Parathyroid adenoma (tissue), 2 donors: Measurements from ENCODE around the gene MAST2.

ENCODE experiments used
- H2AFZ ChIP-seq: fragments of 300-600 bp; sonication (generic); one replicate; pipeline ENCODE4 v1.7.0; 2017; ENCODE audit warnings: antibody characterized with exemption, mild to moderate bottlenecking
- H3K27ac ChIP-seq: fragments of 300-600 bp; sonication (generic); one replicate; pipeline ENCODE4 v1.7.0; 2017
- H3K27me3 ChIP-seq: fragments of 300-600 bp; sonication (generic); one replicate; pipeline ENCODE4 v1.7.0; 2017; ENCODE audit warnings: low read length; ENCODE audit not compliant: control insufficient read depth, insufficient read depth
- H3K36me3 ChIP-seq: fragments of 300-600 bp; sonication (generic); one replicate; pipeline ENCODE4 v1.7.0; 2017; ENCODE audit warnings: low read length; ENCODE audit not compliant: control insufficient read depth, insufficient read depth
- H3K4me1 ChIP-seq: fragments of 300-600 bp; sonication (generic); one replicate; pipeline ENCODE4 v1.7.0; 2017; ENCODE audit warnings: control low read depth
- H3K4me2 ChIP-seq: fragments of 300-600 bp; sonication (generic); one replicate; pipeline ENCODE4 v1.7.0; 2017; ENCODE audit warnings: low read length
- H3K4me3 ChIP-seq: fragments of 300-600 bp; sonication (generic); one replicate; pipeline ENCODE4 v1.7.0; 2017; ENCODE audit warnings: low read depth, low read length
- H3K79me2 ChIP-seq: fragments of 300-600 bp; sonication (generic); one replicate; pipeline ENCODE4 v1.7.0; 2017; ENCODE audit warnings: control low read depth
- H3K9ac ChIP-seq: fragments of 300-600 bp; sonication (generic); one replicate; pipeline ENCODE4 v1.7.0; 2017; ENCODE audit warnings: mild to moderate bottlenecking
- H3K9me3 ChIP-seq: fragments of 300-600 bp; sonication (generic); one replicate; pipeline ENCODE4 v1.7.0; 2017; ENCODE audit warnings: low read length; ENCODE audit not compliant: control insufficient read depth
- CTCF ChIP-seq: fragments of 300-600 bp; sonication (generic); IDR thresholded peaks from one replicate; pipeline ENCODE4 v1.7.0; 2017; ENCODE audit warnings: antibody characterized with exemption, mild to moderate bottlenecking
- donor health status: primary hyperparathyroidism.

MAST2 gene

GRCh38 chr1:45971922-45972531 lies 168.6 kb downstream of the MAST2 start:
- Histone ChIP-seq H3K4me1 (no peaks in the 10 kb centered on the region), H3K36me3 (no peaks in the 10 kb centered on the region), H3K79me2 (no peaks in the 10 kb centered on the region), H3K4me3 (no peak overlapping the region), H2AFZ (no peak overlapping the region), H3K27ac (no peak overlapping the region), H3K9me3 (no peaks in the 10 kb centered on the region), H3K27me3 (no peaks in the 10 kb centered on the region), H3K9ac (no peak overlapping the region), H3K4me2 (no peak overlapping the region)
- no peak for TF ChIP-seq CTCF

- Histone ChIP-seq H3K4me2 (no peak overlapping the region), H2AFZ (no peak overlapping the region), H3K79me2 (no peaks in the 10 kb centered on the region), H3K4me1 (no peaks in the 10 kb centered on the region), H3K9me3 (no peaks in the 10 kb centered on the region), H3K27ac (no peak overlapping the region), H3K9ac (no peak overlapping the region), H3K27me3 (no peaks in the 10 kb centered on the region), H3K36me3 (no peaks in the 10 kb centered on the region), H3K4me3 (no peak overlapping the region)
- no peak for TF ChIP-seq CTCF
Observed at GRCh38 chr1:45972621-45973020, 169.2 kb downstream of the MAST2 start.

GRCh38 chr1:45973121-45973520 lies 169.7 kb downstream of the MAST2 start:
- no peak for TF ChIP-seq CTCF
- Histone ChIP-seq H3K9me3 (no peaks in the 10 kb centered on the region), H3K27ac (no peak overlapping the region), H3K36me3 (no peaks in the 10 kb centered on the region), H2AFZ (no peak overlapping the region), H3K4me1 (no peaks in the 10 kb centered on the region), H3K4me3 (no peak overlapping the region), H3K4me2 (no peak overlapping the region), H3K27me3 (no peaks in the 10 kb centered on the region), H3K9ac (no peak overlapping the region), H3K79me2 (no peaks in the 10 kb centered on the region)

- no peaks in the 10 kb centered on the region for H3K79me2 ChIP-seq
- TF ChIP-seq CTCF = no peak
- H3K9me3 ChIP-seq = no peaks in the 10 kb centered on the region
- H3K9ac ChIP-seq = no peak overlapping the region
- H3K36me3 ChIP-seq = no peaks in the 10 kb centered on the region
- no peaks in the 10 kb centered on the region for H3K4me1 ChIP-seq
- H3K4me3 ChIP-seq = no peak overlapping the region
- H2AFZ ChIP-seq = no peak overlapping the region
- H3K27ac ChIP-seq = no peak overlapping the region
- H3K4me2 ChIP-seq = no peak overlapping the region
- no peaks in the 10 kb centered on the region for H3K27me3 ChIP-seq
Observed at GRCh38 chr1:45974541-45975269, 171.3 kb downstream of the MAST2 start.

GRCh38 chr1:45976623-45977022 lies 173.2 kb downstream of the MAST2 start:
- Histone ChIP-seq H3K4me3 (no peak overlapping the region), H3K9me3 (no peaks in the 10 kb centered on the region), H3K4me1 (no peaks in the 10 kb centered on the region), H3K27ac (no peak overlapping the region), H3K36me3 (no peaks in the 10 kb centered on the region), H3K9ac (no peak overlapping the region), H3K27me3 (no peaks in the 10 kb centered on the region), H3K79me2 (no peaks in the 10 kb centered on the region), H3K4me2 (no peak overlapping the region), H2AFZ (no peak overlapping the region)
- no peak for TF ChIP-seq CTCF
